ENCODE data around the gene SAT1. TPM values are rescaled to one million over a fixed set of nuclear protein-coding genes. Genes with fewer than 3 reads are reported as not detected.

The SAT1 gene
- total RNA-seq, 4 donors from 2014 or later: 557 to 1,009 (median 639) TPM

DNA sequence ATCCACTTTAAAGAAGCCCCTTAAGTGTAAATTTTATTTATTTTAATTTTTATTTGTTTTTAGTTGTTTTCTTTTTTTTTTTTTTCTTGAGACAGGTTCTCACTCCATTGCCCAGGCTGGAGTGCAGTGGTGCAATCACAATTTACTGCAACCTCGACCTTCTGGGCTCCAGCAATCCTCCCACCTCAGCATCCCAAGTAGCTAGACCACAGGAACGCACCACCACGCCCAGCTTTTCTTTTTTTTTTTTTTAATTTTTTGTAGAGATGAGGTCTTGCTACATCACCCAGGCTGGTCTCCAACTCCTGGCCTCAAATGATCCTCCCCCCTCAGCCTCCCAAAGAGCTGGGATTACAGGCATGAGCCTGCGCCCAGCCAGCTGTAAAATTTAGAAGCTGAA, 6.0 kb downstream of the SAT1 start:
- DNase-seq (ENCODE audit: low spot score in 2 of 2): no peak
- no peak for TF ChIP-seq EP300 (IDR thresholded peaks at IDR 0.05)
- TF ChIP-seq POLR2A (IDR thresholded peaks at IDR 0.05): no peak
- no peak for TF ChIP-seq CTCF (IDR thresholded peaks at IDR 0.05)
- Histone ChIP-seq H3K4me3 (no peak overlapping the region), H3K27ac (peak overlapping the region in 2 of 4 donors; percentile 40 to 76), H3K27me3 (peaks cover 0 to 5% of the 10 kb centered on the region in 2 donors), H3K4me1 (peaks cover 0 to 13% (median 0%) of the 10 kb centered on the region in 4 donors), H3K9me3 (no peaks in the 10 kb centered on the region), H3K36me3 (peaks cover 0 to 17% (median 0%) of the 10 kb centered on the region in 3 donors)
- 69 to 73% methylated on average over 4 of the region's 4 CpGs for WGBS, 2 donors

- TF ChIP-seq EP300 (IDR thresholded peaks at IDR 0.05): no peak
- no peak for TF ChIP-seq POLR2A (IDR thresholded peaks at IDR 0.05)
- no peak for TF ChIP-seq CTCF (IDR thresholded peaks at IDR 0.05)
- no peak for DNase-seq (ENCODE audit: low spot score in 2 of 2)
- peak overlapping the region in 2 of 4 donors; percentile 20 to 76 for H3K27ac ChIP-seq
- H3K36me3 ChIP-seq: peaks cover 0 to 17% (median 0%) of the 10 kb centered on the region in 3 donors
- H3K27me3 ChIP-seq: peaks cover 0 to 5% of the 10 kb centered on the region in 2 donors
- WGBS, 2 donors: 78 to 84% methylated on average over 8 of the region's 8 CpGs
- peaks cover 0 to 13% (median 0%) of the 10 kb centered on the region in 4 donors for H3K4me1 ChIP-seq
- H3K4me3 ChIP-seq: no peak overlapping the region
- no peaks in the 10 kb centered on the region for H3K9me3 ChIP-seq
Observed at GRCh38 chrX:23789386-23790154, 6.6 kb downstream of the SAT1 start.

- H3K27me3 ChIP-seq: peaks cover 0 to 5% of the 10 kb centered on the region in 2 donors
- H3K4me3 ChIP-seq: no peak overlapping the region
- DNase-seq (ENCODE audit: low spot score in 2 of 2): no peak
- peaks cover 0 to 16% (median 0%) of the 10 kb centered on the region in 3 donors for H3K36me3 ChIP-seq
- no peaks in the 10 kb centered on the region for H3K9me3 ChIP-seq
- peaks cover 0 to 12% (median 0%) of the 10 kb centered on the region in 4 donors for H3K4me1 ChIP-seq
- TF ChIP-seq POLR2A (IDR thresholded peaks at IDR 0.05) (no peak), EP300 (IDR thresholded peaks at IDR 0.05) (no peak), CTCF (IDR thresholded peaks at IDR 0.05) (no peak)
- 95 to 99% methylated on average over 10 to 11 of the region's 11 CpGs for WGBS, 2 donors
- peak overlapping the region in 2 of 4 donors; percentile 20 to 76 for H3K27ac ChIP-seq
Observed at GRCh38 chrX:23790155-23790497, 7.2 kb downstream of the SAT1 start.

GRCh38 chrX:23792861-23793553, 10.0 kb downstream of the SAT1 start:
- H3K9me3 ChIP-seq: no peaks in the 10 kb centered on the region
- H3K27me3 ChIP-seq: peaks cover 0 to 5% of the 10 kb centered on the region in 2 donors
- no peak overlapping the region for H3K4me3 ChIP-seq
- peak overlapping the region in 2 of 4 donors; percentile 28 to 37 for H3K27ac ChIP-seq
- no peaks in the 10 kb centered on the region for H3K36me3 ChIP-seq
- peaks cover 0 to 4% (median 0%) of the 10 kb centered on the region in 4 donors for H3K4me1 ChIP-seq
- 59 to 63% methylated on average over 6 of the region's 6 CpGs for WGBS, 2 donors
- TF ChIP-seq CTCF (IDR thresholded peaks at IDR 0.05) (no peak), POLR2A (IDR thresholded peaks at IDR 0.05) (no peak), EP300 (IDR thresholded peaks at IDR 0.05) (peak in 1 of 2 donors; percentile 11)
- no peak for DNase-seq (ENCODE audit: low spot score in 2 of 2)

GRCh38 chrX:23795221-23795620, 12.2 kb downstream of the SAT1 start:
- TF ChIP-seq EP300 (IDR thresholded peaks at IDR 0.05) (no peak), CTCF (IDR thresholded peaks at IDR 0.05) (no peak), POLR2A (IDR thresholded peaks at IDR 0.05) (no peak)
- 78 to 82% methylated on average over 8 of the region's 8 CpGs for WGBS, 2 donors

More at GRCh38 chrX:23795221-23795620, 12.2 kb downstream of the SAT1 start:
- peaks cover 0 to 4% (median 0%) of the 10 kb centered on the region in 4 donors for H3K4me1 ChIP-seq
- no peak overlapping the region for H3K27ac ChIP-seq
- H3K27me3 ChIP-seq: peaks cover 0 to 5% of the 10 kb centered on the region in 2 donors
- no peaks in the 10 kb centered on the region for H3K36me3 ChIP-seq
- no peak overlapping the region for H3K4me3 ChIP-seq
- no peak for DNase-seq (ENCODE audit: low spot score in 2 of 2)
- H3K9me3 ChIP-seq: no peaks in the 10 kb centered on the region

All from tibial nerve (tissue), 4 donors.